Measurements from ENCODE around the gene TTLL8.

TTLL8 gene

GRCh38 chr22:50082961-50083461 is 24.9 kb upstream of the TTLL8 start:
- no peak for DNase-seq

GRCh38 chr22:50082197-50082715 is 24.2 kb upstream of the TTLL8 start:
- DNase-seq = no peak

GRCh38 chr22:50081426-50082196 is 23.5 kb upstream of the TTLL8 start:
- no peak for DNase-seq

GRCh38 chr22:50080077-50080465 is 22.0 kb upstream of the TTLL8 start:
- no peak for DNase-seq

GRCh38 chr22:50078761-50079160 is 20.7 kb upstream of the TTLL8 start:
- no peak for DNase-seq

- no peak for DNase-seq
Observed at GRCh38 chr22:50078246-50078645, 20.1 kb upstream of the TTLL8 start.

GRCh38 chr22:50076646-50077535 is 18.8 kb upstream of the TTLL8 start:
- no peak for DNase-seq

GRCh38 chr22:50074551-50075530 is 16.7 kb upstream of the TTLL8 start:
- DNase-seq = no peak

GRCh38 chr22:50074056-50074455 is 16.0 kb upstream of the TTLL8 start:
- no peak for DNase-seq

GRCh38 chr22:50072714-50073538 is 14.8 kb upstream of the TTLL8 start:
- DNase-seq = no peak

- DNase-seq = no peak
Observed at GRCh38 chr22:50072167-50072555, 14.1 kb upstream of the TTLL8 start.

- no peak for DNase-seq
Observed at GRCh38 chr22:50071432-50072166, 13.5 kb upstream of the TTLL8 start.

- no peak for DNase-seq
Observed at GRCh38 chr22:50070366-50070765, 12.3 kb upstream of the TTLL8 start.

GRCh38 chr22:50068096-50068495 is 10.0 kb upstream of the TTLL8 start:
- DNase-seq = no peak

GRCh38 chr22:50067244-50067643 is 9.1 kb upstream of the TTLL8 start:
- DNase-seq = no peak

- no peak for DNase-seq
Observed at GRCh38 chr22:50064453-50064852, 6.4 kb upstream of the TTLL8 start.

- DNase-seq = no peak
Observed at GRCh38 chr22:50063589-50064393, 5.7 kb upstream of the TTLL8 start.

- no peak for DNase-seq
Observed at GRCh38 chr22:50062509-50063135, 4.5 kb upstream of the TTLL8 start.

GRCh38 chr22:50061824-50062355 is 3.8 kb upstream of the TTLL8 start:
- DNase-seq = no peak
